KG1 (cell line): ENCODE measurements around the gene ROS1.
"Not testable (repeated sequence)": the region's sequence is repeated elsewhere in the genome, so short reads cannot be mapped to it uniquely, and the experiment has no call there.

Source experiments
- DNase-seq: peaks from one replicate; lab custom pipeline; 2025; lab: John Stamatoyannopoulos, UW

ROS1 gene

DNA sequence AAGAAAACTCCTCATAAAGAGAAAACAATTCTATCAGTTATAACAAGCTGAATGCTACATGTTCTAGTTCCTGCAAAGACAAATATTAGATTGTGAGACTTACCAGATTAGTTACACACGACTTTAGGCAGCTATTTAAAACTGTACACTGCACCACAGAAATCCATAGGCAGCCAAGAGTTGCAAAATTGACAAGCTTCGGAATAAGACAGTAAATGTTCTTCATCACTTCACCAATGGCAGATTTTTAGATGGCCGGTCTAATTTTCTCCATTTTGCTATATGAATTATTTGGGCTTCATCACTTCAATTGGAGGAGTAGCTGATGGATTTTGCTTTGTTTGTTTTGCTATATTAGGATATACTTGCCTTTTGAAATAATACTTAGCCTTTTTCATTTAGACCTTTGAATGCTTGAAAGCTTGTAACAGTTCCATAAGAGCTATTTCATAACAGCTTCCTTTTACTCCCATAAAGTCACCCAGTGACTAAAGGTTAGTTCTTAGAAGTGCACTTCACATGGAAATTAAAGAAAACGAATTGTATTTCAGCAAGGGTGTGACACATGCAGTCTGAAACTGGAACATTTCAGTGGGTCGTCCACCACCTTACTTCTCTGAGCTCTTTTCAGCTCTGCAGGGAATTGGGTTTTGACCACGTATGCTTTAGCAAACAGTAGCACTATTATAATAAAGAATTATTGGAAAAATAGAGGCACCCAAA, at the start of gene ROS1:
ROS1 (minus strand) TSS at position 512 of the 723 bp plus-strand sequence; CDS start at position 226, 286 bp downstream.
- DNase-seq, result no peak

DNA sequence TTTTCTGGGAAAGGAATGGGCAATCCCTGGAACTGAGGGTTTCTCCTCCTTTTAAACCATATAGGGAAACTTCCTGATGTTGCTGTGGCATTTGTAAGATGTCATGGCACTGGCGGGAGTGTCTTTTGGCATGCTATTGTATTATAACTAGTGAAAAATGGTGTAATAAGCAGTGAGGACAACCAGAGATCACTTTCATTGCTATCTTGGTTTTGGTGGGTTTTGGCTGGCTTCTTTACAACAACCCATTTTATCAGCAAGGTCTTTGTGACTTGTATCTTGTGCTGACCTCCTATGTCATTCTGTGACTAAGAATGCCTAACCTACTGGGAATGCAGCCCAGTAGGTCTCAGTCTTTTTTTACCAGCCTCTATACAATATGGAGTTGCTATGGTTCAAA, 47.7 kb upstream of the ROS1 start:
- no peak for DNase-seq

DNA sequence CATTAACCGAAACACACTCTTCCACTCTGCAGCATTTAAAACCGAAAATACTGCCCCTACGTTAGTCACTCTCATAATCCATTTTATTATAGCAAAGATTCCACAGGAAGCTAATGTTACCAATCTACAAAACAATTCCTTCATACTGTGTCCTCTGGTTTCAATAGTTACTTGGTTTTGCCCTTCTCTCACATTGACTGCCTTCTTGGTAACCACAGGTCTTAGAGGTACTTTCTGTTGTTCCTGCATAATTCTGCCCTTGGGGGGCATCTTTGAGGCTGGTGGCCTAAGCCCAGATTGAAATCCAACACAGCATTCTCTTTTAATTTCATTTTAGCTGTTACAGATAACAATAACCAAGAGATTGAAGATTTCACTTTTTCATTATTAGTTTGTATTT, 46.9 kb upstream of the ROS1 start:
- no peak for DNase-seq

DNA sequence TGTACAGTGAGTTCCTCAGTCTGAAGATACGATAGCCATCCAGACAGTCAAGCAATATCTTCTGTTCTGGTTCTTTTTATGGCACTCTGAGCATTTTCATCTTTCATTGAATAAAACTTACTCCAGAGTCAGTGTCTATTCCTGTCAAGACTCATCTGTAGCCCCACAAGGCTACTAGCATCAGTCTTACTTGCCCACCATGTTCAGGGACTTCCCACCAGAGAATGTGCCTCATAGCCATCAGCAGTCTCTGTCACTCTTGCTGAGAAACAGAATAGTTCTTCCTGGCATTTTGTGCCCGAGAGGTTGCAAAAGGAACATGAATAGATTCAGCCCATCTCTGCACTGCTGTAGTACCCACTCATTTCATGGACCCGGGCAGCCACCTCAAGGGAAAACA, 44.0 kb upstream of the ROS1 start:
- DNase-seq, result no peak

DNA sequence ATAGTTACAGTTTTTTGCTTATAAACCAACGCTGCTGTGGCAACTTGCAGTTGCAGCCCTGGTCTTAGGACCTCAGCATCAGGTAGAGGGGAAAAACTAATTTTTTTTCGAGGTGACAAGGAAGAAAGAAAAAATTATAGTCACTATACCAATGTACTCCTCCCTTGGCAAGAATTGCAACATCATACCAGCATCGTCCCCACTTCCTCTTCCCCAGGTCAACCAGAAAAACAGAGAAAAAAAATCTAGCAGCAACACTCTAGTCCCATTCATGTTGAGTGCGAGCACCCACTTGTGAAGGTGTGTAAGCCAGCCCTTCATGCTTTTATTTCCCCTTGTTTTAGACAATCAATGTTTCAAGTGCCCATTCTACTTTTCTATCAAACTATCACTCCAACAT, 43.6 kb upstream of the ROS1 start:
- no peak for DNase-seq

DNA sequence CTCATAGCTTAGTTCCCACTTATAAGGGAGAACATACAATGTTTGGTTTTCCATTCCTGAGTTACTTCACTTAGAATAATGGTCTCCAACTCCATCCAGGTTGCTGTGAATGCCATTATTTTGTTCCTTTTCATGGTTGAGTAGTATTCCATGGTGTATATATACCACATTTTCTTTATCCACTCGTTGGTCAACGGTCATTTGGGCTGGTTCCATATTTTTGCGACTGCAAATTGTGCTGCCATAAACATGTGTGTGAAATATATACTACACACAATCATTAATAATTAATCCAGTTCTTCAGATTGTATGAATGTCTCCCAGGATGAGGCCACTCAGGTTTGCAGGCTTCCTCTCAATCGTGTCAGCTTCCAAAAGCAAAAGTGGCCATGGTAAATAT, 42.8 kb upstream of the ROS1 start:
- not testable (repeated sequence) for DNase-seq

DNA sequence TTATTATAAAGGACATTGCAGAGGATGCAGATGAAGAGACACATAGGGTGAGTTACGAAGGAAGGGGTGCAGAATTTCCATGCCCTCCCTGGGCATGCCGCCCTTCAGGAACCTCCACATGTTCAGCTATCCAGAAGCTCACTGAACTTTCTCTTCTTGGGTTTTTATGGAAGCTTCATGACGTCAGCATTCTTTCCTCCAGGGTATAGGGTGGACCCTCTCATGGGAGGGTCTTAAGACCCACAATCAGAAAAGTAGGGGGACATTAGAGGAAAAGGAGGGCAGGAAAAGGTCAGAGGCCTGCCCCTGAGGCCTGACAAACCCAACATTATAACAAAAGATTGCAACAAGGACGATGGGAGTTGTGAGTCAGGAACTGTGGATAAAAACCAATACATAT, 42.1 kb upstream of the ROS1 start:
- no peak for DNase-seq

DNA sequence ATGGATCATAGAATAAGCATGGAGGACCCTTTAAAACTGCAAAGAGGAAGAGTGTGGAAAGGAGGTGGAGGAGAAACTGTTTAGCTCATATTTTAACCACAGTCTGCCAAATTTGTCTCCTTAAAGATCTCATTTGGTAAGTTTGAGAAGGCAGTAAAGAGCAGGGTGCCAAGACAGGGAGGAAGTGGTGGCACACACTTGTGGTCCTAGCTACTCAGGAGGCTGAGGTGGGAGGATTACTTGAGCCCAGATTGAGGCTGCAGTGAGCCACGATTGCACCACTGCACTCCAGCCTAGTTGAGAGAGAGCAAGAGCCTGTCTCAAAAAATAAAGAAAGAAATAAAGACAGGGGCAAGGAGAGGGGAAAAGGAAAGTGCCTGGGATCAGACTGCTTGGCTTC, 39.9 kb upstream of the ROS1 start:
- no peak for DNase-seq

DNA sequence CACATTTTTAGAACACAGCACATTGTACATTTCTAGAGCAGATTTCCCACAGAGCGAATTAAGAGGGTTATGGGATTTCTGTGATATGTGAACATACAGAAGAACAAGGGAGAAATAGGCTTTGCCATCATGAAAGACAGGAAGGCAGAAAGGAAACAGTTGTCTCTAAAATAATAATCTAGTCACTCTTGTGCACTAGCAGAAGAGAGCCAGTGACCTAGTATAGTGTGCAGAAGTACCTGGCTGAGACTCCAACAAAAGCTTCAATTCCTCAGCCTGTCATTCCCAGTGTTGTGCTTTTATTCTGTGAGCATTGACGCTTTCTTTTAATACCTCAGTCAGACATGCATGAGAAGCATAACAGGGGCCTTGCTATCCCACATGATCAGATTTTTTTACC, 39.0 kb upstream of the ROS1 start:
- DNase-seq, result no peak

DNA sequence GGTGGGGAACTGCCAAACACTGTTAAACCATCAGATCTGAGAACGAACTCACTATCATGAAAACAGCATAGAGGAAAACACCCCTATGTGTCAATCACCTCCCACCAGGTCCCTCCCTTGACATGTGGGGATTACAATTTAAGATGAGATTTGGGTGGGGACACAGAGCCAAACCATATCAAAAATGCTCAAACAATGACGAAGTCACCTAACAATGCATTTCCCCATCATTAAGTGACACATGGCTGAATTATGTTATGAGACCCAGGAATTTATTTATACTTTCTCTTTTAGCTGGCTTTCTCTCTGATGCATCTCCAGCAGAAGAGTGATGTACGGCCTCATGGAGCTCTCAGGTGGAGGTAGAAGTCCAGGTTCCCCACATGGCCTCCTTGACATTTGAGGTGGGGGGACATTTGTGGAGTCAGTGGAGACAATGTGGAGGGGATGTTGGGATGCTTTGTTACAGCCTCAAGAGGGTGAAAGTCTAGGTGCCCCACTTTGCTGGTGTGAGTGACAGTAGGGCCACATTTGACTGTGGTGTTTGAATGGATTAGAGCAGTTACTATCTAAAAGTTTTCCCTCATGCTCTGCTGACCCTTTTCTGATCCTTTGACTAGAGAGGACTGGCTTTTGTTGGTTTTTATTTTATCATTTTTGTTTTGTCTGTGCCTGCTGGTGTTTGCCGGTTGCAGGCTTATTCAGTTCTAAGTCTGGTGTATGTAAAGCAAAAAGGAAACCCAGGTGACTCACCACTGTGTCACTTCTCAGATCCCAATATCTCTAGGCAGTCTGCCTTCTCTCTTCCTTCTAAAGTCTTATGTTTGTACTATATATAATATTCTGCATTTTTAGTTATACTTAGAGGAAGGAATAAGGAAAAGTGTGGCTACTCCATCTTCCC, 38.3 kb upstream of the ROS1 start:
- DNase-seq, result no peak

DNA sequence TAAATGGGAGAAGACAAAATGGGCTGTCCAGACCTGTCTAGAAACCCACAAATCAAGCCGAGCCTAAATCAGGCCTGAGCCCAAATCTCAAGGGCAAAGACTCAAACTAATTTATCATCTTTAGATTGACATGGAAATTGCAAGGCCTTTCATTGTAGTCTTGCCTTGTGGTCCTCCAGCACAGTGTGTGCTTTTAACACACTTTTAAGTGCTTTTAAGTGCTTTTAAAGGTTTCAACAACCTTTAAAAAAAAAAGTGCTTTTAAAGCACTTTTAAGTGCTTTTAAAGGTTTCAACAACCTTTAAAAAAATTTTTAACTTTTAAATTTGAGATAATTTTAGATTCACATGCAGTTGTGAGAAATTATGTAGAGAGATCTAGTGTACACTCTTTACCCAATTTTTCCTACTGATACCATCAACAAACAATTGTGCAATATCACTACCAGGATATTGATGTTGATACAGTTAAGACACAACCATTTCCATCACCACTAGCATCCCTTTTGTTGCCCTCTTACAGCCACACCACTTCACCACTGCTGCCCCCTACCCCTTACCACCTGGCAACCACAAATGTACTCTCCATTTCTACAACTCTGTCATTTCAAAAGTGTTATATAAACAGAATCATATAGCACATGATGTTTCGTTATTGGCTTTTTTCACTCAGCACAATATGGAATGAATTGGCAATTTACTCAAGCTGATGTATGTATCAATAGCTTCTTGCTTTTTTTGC, 33.6 kb upstream of the ROS1 start:
- DNase-seq, result no peak

DNA sequence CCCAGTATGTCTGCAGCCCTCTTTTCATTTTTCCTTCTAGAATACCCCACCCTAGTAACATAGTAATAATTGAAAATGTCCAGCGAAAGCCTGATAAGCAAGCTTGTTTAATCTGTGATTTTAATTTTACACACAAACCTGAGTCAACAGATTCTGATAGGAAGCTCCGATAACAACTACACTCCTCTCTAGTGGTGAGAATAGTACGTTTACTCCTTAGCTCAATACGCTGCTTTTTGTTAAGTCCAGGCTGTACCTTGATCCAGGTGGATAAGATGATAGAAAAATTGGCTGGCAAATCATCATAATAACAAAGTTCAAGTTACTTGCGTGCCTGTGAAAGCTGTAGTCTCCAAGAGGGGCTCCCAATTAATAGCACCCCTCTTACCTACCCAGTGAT, 31.3 kb upstream of the ROS1 start:
- DNase-seq, result no peak

DNA sequence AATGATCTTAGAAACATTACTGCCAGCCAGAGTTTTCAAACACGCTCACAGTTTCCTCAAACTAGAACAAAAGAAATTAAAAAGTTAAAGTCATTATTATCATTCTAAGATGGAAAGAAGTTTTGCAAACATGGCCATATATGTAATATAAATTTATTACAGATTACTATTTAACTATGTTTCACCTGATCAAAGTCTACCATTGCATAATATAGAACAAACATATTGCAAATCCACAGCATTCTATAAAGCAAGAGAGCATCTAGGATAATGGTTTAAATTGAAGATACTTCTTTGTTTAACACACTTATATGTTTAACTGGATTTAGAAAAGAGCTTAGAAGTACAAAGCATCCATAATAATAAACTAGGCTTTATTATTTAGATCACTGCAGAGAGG, 30.5 kb upstream of the ROS1 start:
- DNase-seq, result no peak

DNA sequence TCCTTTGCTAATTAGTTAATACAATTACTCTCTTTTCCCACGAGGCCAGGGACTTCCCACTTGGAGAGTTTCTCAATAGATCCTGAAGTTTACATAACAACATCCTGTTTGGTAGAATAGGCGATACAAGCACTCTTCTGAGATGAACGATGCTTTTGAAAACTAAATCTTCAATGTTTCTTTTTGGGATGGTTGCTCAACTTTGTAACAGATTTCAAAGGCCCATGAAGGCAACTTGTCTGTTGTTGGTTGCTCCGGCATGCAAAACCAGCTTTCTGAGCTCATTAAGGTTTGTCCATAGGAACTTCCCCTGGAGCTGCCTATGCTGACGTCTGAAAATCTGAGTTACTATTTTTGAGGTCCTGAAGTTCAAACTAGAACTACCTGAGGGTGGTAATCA, 25.9 kb upstream of the ROS1 start:
- DNase-seq, result no peak

DNA sequence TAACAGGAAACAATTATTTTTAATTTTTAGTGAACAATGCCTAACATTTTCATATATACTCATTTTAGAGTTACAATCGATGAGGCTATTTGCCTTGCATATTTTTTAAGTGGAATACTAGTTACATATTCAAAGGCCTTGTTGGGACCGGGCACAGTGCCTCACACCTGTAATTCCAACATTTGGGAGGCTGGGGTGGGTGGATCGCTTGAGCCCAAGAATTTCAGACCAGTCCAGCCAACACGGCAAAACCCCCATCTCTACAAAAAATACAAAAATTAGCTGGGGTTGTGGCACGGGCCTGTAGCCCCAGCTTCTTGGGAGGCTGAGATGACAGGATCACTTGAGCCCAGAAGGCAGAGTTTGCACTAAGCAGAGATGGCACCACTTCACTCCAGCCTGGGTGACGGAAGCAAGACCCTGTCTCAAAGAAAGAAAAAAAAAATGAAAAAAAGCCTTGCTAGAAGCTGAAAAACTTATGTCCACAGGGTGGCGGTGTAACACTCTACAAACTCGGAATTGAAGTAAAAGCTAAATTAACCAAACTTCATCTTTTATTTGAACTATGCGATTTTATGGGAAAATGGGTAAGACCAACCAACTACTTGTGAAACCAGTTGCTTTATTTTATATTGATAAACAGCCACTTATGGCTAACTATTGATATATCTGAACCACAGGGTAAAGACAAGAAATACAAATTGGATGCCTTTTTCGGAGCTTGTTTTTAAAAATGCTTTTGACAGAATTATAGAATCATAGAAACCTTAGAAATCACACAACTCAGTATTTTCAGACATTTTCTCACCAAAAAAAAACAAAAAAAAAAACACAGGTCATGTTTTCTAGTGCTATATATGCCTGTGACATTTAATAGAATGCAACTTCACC, 24.1 kb upstream of the ROS1 start:
- no peak for DNase-seq

DNA sequence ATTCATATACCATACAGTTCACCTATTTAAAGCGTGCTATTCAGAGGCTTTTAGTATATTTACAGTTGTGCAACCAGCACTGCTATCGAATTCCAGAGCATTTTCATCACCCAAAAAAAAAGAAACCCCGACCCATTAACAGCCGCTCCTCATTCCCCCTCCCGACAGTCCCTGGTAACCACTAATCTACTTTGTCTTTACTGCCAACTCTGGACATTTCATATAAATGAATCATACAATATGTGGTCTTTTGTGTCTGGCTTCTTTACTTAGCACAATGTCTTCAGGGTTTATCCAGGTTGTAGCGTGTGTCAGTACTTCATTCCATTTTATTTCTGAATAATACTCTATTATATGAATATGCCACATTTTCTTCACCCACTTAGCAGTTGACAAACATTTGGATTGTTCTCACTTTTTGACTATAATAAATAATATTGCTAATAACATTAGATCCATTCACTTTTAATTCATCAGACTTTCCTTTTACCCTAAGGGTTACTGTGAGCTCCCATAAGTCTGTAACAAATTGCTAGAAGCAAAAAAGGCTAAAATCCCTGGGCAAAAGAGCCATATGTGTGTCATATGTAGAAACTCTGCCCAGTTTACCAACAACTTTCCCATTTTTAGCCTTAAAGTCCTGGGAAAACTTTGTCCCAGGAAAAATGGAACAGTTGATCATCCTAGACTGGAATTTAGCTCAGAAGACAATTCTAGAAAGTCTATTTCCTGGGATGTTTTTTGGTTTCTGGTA, 23.2 kb upstream of the ROS1 start:
- DNase-seq, result no peak

DNA sequence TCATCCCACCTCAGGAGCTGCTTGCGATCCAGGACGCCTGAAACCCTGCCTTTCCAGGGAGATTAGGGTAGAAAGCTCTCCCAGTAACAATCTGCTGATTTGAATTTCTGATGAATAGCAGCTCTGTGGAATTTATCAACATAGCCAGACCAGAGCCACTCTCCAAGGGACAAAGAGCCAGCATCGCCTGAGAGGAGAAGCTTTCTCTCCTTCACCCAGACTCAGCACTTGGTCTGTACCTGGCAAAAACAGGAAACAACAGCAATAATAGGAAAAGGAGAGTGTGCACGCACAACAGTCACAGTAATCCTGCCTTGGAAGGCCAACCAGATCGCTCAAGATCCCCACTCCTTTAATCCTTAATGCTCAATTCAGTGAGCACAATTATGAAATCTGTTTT, 22.3 kb upstream of the ROS1 start:
- DNase-seq, result no peak

DNA sequence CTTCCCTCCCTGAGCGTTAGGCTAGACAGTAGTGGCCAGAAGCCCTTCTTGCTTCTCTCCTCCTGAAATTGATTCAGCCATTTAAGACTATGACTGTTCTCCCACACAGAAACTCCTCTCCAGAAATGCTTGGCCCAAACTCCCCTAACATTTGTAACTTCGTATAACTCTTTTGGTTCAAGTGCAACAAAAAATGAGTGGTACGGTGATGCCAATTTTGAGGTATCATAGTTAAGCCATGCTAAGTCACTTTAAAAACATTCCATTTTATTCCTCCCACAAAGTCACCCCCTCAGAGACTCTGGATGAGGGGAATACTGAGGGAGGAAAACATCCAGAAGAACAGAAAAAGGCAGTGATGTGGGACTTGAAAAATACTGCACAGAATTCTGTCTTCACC, 21.1 kb upstream of the ROS1 start:
- no peak for DNase-seq

DNA sequence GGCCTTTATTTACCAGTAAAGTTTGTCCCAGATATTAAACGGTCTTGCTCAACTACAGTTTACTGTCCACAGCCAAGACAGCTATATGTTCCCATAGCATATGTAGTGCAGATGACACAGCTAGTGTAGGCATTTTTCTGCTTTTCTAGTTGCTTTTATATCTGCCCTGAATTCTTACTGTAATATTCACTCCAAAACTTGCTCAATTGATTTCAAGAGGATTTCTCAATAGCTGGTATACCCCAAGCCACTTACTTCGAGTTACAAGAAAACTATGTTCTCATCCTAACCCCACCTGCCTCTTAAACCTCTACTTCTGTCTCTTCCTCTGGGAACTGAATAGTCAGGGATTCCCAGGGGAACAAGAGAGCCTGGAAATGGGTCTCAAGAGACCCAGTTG, 18.9 kb upstream of the ROS1 start:
- DNase-seq, result no peak

DNA sequence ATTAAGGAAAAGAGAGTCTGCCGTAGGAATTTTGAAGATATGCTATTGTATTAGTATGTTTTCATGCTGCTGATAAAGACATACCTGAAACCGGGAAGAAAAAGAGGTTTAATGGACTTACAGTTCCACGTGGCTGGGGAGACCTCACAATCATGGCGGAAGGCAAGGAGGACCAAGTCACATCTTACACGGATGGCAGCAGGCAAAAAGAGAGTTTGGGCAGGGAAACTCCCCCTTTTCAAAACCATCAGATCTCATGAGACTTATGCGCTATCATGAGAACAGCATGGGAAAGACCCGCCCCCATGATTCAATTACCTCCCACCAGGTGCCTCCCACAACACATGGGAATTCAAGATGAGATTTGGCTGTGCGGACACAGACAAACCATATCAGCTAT, 16.6 kb upstream of the ROS1 start:
- not testable (repeated sequence) for DNase-seq

DNA sequence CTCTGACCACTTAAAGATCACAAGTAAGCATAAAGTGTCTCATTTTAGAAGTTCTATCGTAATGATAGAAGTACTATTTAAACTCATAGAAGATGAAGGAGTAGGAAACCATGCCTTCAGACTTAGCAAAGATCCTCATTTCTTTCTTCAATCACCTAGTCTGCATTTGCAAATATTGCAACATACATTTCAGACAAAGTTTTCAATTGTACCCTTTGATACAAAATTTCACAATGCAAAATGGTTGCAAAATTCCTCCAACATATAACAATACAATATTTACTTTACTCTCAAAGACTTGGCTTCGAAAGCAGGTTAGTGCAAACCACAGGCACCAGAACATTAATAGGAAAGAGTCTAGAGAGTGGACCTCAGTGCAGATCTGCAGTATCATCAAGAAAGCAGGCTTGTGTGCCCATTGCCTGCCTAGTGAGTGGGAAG, 16.1 kb upstream of the ROS1 start:
- no peak for DNase-seq
